ENCODE data around the gene AK9.
A peak's percentile ranks its signal among the peaks of the same experiment; 100 is the strongest.
"Not testable (repeated sequence)": the region's sequence is repeated elsewhere in the genome, so short reads cannot be mapped to it uniquely, and the experiment has no call there.

AK9 gene

GRCh38 chr6:109527989-109528388, 163.0 kb downstream of the AK9 start:
- in situ Hi-C loops (cut with HindIII; ENCODE audit: low pct_ligation_motif_present, low pct_unique_long_range_greater_than_20kb, low sequenced_read_pairs): no loop called here
- DNase-seq: peak; percentile 22

GRCh38 chr6:109526905-109527628, 163.9 kb downstream of the AK9 start:
- in situ Hi-C loops (cut with HindIII; ENCODE audit: low pct_ligation_motif_present, low pct_unique_long_range_greater_than_20kb, low sequenced_read_pairs): no loop called here
- peak; percentile 61 for DNase-seq

GRCh38 chr6:109524129-109524528, 166.9 kb downstream of the AK9 start:
- no peak for DNase-seq
- in situ Hi-C loops (cut with HindIII; ENCODE audit: low pct_ligation_motif_present, low pct_unique_long_range_greater_than_20kb, low sequenced_read_pairs): no loop called here

- no peak for DNase-seq
- in situ Hi-C loops (cut with HindIII; ENCODE audit: low pct_ligation_motif_present, low pct_unique_long_range_greater_than_20kb, low sequenced_read_pairs): no loop called here
Observed at GRCh38 chr6:109523478-109523877, 167.5 kb downstream of the AK9 start.

GRCh38 chr6:109521080-109521479, 169.9 kb downstream of the AK9 start:
- no peak for DNase-seq
- in situ Hi-C loops (cut with HindIII; ENCODE audit: low pct_ligation_motif_present, low pct_unique_long_range_greater_than_20kb, low sequenced_read_pairs): no loop called here

- DNase-seq; in situ Hi-C loops (cut with HindIII; ENCODE audit: low pct_ligation_motif_present, low pct_unique_long_range_greater_than_20kb, low sequenced_read_pairs): not testable (repeated sequence)
Observed at GRCh38 chr6:109519647-109520046, 171.4 kb downstream of the AK9 start.

- DNase-seq: no peak
Observed at GRCh38 chr6:109516929-109517328, 174.1 kb downstream of the AK9 start.

GRCh38 chr6:109515781-109516409, 175.1 kb downstream of the AK9 start:
- DNase-seq: no peak
- in situ Hi-C loops (cut with HindIII; ENCODE audit: low pct_ligation_motif_present, low pct_unique_long_range_greater_than_20kb, low sequenced_read_pairs): no loop called here

More at GRCh38 chr6:109516929-109517328, 174.1 kb downstream of the AK9 start:
- in situ Hi-C loops (cut with HindIII; ENCODE audit: low pct_ligation_motif_present, low pct_unique_long_range_greater_than_20kb, low sequenced_read_pairs): no loop called here

- DNase-seq: no peak
- in situ Hi-C loops (cut with HindIII; ENCODE audit: low pct_ligation_motif_present, low pct_unique_long_range_greater_than_20kb, low sequenced_read_pairs): no loop called here
Observed at GRCh38 chr6:109514946-109515345, 176.1 kb downstream of the AK9 start.

- in situ Hi-C loops (cut with HindIII; ENCODE audit: low pct_ligation_motif_present, low pct_unique_long_range_greater_than_20kb, low sequenced_read_pairs): no loop called here
- DNase-seq: no peak
Observed at GRCh38 chr6:109513571-109514071, 177.4 kb downstream of the AK9 start.

- DNase-seq: no peak
- in situ Hi-C loops (cut with HindIII; ENCODE audit: low pct_ligation_motif_present, low pct_unique_long_range_greater_than_20kb, low sequenced_read_pairs): no loop called here
Observed at GRCh38 chr6:109512271-109512817, 178.7 kb downstream of the AK9 start.

GRCh38 chr6:109511832-109512231, 179.2 kb downstream of the AK9 start:
- no peak for DNase-seq
- in situ Hi-C loops (cut with HindIII; ENCODE audit: low pct_ligation_motif_present, low pct_unique_long_range_greater_than_20kb, low sequenced_read_pairs): no loop called here

GRCh38 chr6:109510358-109510757, 180.6 kb downstream of the AK9 start:
- in situ Hi-C loops (cut with HindIII; ENCODE audit: low pct_ligation_motif_present, low pct_unique_long_range_greater_than_20kb, low sequenced_read_pairs): no loop called here
- DNase-seq: no peak

GRCh38 chr6:109508166-109508860, 182.7 kb downstream of the AK9 start:
- in situ Hi-C loops (cut with HindIII; ENCODE audit: low pct_ligation_motif_present, low pct_unique_long_range_greater_than_20kb, low sequenced_read_pairs): no loop called here
- DNase-seq: no peak

- DNase-seq: no peak
- in situ Hi-C loops (cut with HindIII; ENCODE audit: low pct_ligation_motif_present, low pct_unique_long_range_greater_than_20kb, low sequenced_read_pairs): no loop called here
Observed at GRCh38 chr6:109507490-109508072, 183.4 kb downstream of the AK9 start.

GRCh38 chr6:109506841-109507240, 184.2 kb downstream of the AK9 start:
- in situ Hi-C loops (cut with HindIII; ENCODE audit: low pct_ligation_motif_present, low pct_unique_long_range_greater_than_20kb, low sequenced_read_pairs): no loop called here
- no peak for DNase-seq

GRCh38 chr6:109506314-109506713, 184.7 kb downstream of the AK9 start:
- no peak for DNase-seq
- in situ Hi-C loops (cut with HindIII; ENCODE audit: low pct_ligation_motif_present, low pct_unique_long_range_greater_than_20kb, low sequenced_read_pairs): no loop called here

- DNase-seq: no peak
- in situ Hi-C loops (cut with HindIII; ENCODE audit: low pct_ligation_motif_present, low pct_unique_long_range_greater_than_20kb, low sequenced_read_pairs): no loop called here
Observed at GRCh38 chr6:109503327-109504224, 187.4 kb downstream of the AK9 start.

All from ACHN (cell line).